Small intestine (tissue), 4 donors: ENCODE results near the gene SMG1. TPM values are rescaled to one million over a fixed set of nuclear protein-coding genes. Genes with fewer than 3 reads are reported as not detected.

Experiments
- polyA plus RNA-seq, 4 donors: library from polyadenylated mRNA; stranded (reverse) in 3 of 4; unstranded in 1 of 4; fragments of 200-250 nt in 3 of 4; fragments of 120-200 nt in 1 of 4; gene quantifications; one replicate each; pipeline versions ENCODE4 v1.2.1 to v1.2.3, GENCODE V29; 2013
- donor health status: healthy with polysubstance abuse.
- donor health status: Bipolar disorder and iron deficiency.
- donor health status: healthy.

The SMG1 gene
- polyA plus RNA-seq, 4 donors, result 9.2 to 43.4 (median 12.1) TPM

Other genes starting within 250 kb of the SMG1 start
- 1,000 to 10,000 TPM; 2,630 to 4,880 (median 3,438) TPM for gene RPS15A, start 136.1 kb downstream of the SMG1 start, polyA plus RNA-seq
- gene ARL6IP1, start 124.9 kb downstream of the SMG1 start, polyA plus RNA-seq, result 100 to 1,000 TPM in 2 of 4 donors, 10 to 100 TPM in 2; 45.7 to 230 (median 135) TPM
- 1 to 10 TPM; 1.4 to 7.5 (median 2.1) TPM for gene TMC7, start 57.5 kb upstream of the SMG1 start, polyA plus RNA-seq
- gene COQ7, start 141.2 kb upstream of the SMG1 start, polyA plus RNA-seq, result 10 to 100 TPM; 10.5 to 22.8 (median 19.3) TPM
- gene ITPRIPL2, start 187.6 kb upstream of the SMG1 start, polyA plus RNA-seq, result 1 to 10 TPM; 3.6 to 7.2 (median 6.1) TPM
- gene SYT17, start 241.8 kb upstream of the SMG1 start, polyA plus RNA-seq, result 1 to 10 TPM; 1.8 to 7.1 (median 3.3) TPM